Adrenal gland (tissue), 5 donors: ENCODE results near the gene SPRY2.

Source experiments
- CTCF ChIP-seq, 6 experiments: fragments of 450-650 bp in 4 of 6; fragments of 200-600 bp in 2 of 6; sonication (generic) in 1 of 6; IDR thresholded peaks; 1 replicate in 5 of 6; 2 replicates in 1 of 6; pipeline versions ENCODE4 v1.5.1 to v1.8.0; 2016 to 2021; ENCODE audit warnings: antibody characterized with exemption in 6 of 6, mild to moderate bottlenecking in 2 of 6, moderate library complexity in 1 of 6
- POLR2A ChIP-seq, 2 donors: fragments of 450-650 bp; IDR thresholded peaks; one replicate each; pipeline ENCODE4 v1.6.1; 2017; ENCODE audit warnings: antibody characterized with exemption in 2 of 2, mild to moderate bottlenecking in 2 of 2, moderate library complexity in 1 of 2
- donor health status: DM: no; HTN: no; CAD: no.

- TF ChIP-seq POLR2A (IDR thresholded peaks at IDR 0.05) (no peak), CTCF (IDR thresholded peaks at IDR 0.05) (no peak)
Measured at GRCh38 chr13:80374444-80374843, 33.5 kb upstream of the SPRY2 start.
